Ovary (tissue), 9 donors: Measurements from ENCODE around the gene SLC9A1. TPM values are rescaled to one million over a fixed set of nuclear protein-coding genes. Genes with fewer than 3 reads are reported as not detected.

Experiments
- DNase-seq, 5 donors: peaks; one replicate each; pipeline ENCODE4 v3.0.0-alpha.2; 2019 to 2020
- H3K27ac ChIP-seq, 2 donors: fragments of 200-600 bp; one replicate each; pipeline versions ENCODE4 v1.5.1 to v1.8.0; 2019 to 2022
- H3K27me3 ChIP-seq: fragments of 200-600 bp; one replicate; pipeline ENCODE4 v1.8.0; 2022
- H3K36me3 ChIP-seq: fragments of 200-600 bp; sonication (generic); one replicate; pipeline ENCODE4 v1.5.1; 2019
- H3K4me1 ChIP-seq: one replicate; pipeline ENCODE4 v1.8.1; 2013; ENCODE audit warnings: mild to moderate bottlenecking, moderate library complexity; ENCODE audit not compliant: insufficient read depth
- H3K4me3 ChIP-seq: fragments of 200-600 bp; sonication (generic); one replicate; pipeline ENCODE4 v1.5.1; 2017
- H3K9me3 ChIP-seq, 2 donors: fragments of 200-600 bp in 1 of 2; sonication (generic) in 1 of 2; one replicate each; pipeline versions ENCODE4 v1.5.1 to v1.8.1; 2013 to 2019; ENCODE audit warnings: mild to moderate bottlenecking in 1 of 2, moderate library complexity in 1 of 2
- EP300 ChIP-seq: sonication (generic); formaldehyde crosslinking; IDR thresholded peaks from one replicate; pipeline ENCODE4 v1.6.1; 2017; ENCODE audit warnings: antibody characterized with exemption
- POLR2A ChIP-seq: fragments of 450-650 bp; IDR thresholded peaks from one replicate; pipeline ENCODE4 v1.6.1; 2017; ENCODE audit warnings: antibody characterized with exemption, mild to moderate bottlenecking, moderate library complexity
- WGBS, 3 donors: extraction: QIAGEN DNeasy Blood & Tissue Kit in 1 of 3; methylation state at CpG; one replicate each; pipeline versions ENCODE4 v1.1.5 to v1.1.7; 2013 to 2017; 5-methylcytosine and 5-hydroxymethylcytosine counted together
- intact Hi-C, 4 donors: fragments of 100-400 bp; cut with DNase I; formaldehyde crosslinking; loops; one replicate each; pipeline versions ENCODE4 v1.11.0 to v1.15.1; 2022 to 2023
- polyA plus RNA-seq, 2 donors: library from polyadenylated mRNA; stranded (reverse); fragments of 200-250 nt in 1 of 2; fragments of 350-450 nt in 1 of 2; fragmentation: Illumina TruSeq in 1 of 2; extraction: RNeasy Lipid Tissue Mini Kit (QIAGEN cat#74804) in 1 of 2; gene quantifications; one replicate each; pipeline ENCODE4 v1.2.3, GENCODE V29; 2013 to 2014
- total RNA-seq, 7 donors: library from RNA; depleted of rRNA in 2 of 7; stranded (reverse); fragments of >200 nt in 2 of 7; fragmentation: NEBNext Ultra II Directional in 3 of 7; extraction: Animal tissue kit (Norgen Biotek cat#: 25700) in 3 of 7; gene quantifications; one replicate each; pipeline versions ENCODE4 v1.1.0 to v1.2.4, GENCODE V29; 2016 to 2023
- TF ChIP-seq, protein P1 (sequence below), 3 donors: fragments of 450-650 bp in 2 of 3; fragments of 200-600 bp in 1 of 3; IDR thresholded peaks; one replicate each; pipeline versions ENCODE4 v1.5.1 to v1.8.0; 2016 to 2022; ENCODE audit warnings: antibody characterized with exemption in 3 of 3, mild to moderate bottlenecking in 1 of 3
- donor health status: DM: no; HTN: no; CAD: no; lungs with moderate emphysema.
- donor health status: DM: no; HTN: no; CAD: no.
- donor health status: Bipolar disorder and iron deficiency.
- donor health status: DM: yes; HTN: yes; CAD: no.
- donor health status: DM: no; HTN: no; CAD: no.
- donor health status: DM: yes; HTN: yes; CAD: no.

Gene SLC9A1
- total and polyA plus RNA-seq, 9 donors, result 8.6 to 33.7 (median 14.8) TPM

DNA sequence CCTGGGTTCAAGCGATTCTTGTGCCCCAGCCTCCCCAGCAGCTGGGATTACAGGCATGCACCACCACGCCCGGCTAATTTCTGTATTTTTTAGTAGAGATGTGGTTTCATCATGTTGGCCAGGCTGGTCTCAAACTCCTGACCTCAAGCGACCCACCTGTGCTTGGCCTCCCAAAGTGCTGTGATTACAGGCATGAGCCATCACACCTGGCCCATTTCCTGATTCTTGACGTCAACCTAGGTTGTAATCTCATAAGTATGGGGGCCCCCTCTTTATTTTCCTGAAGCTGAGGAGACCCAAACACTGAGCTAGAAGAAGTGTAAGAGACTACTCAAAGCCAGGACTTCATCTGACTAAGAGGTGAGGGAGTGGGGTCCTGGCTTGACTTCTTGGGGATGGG, 21.8 kb downstream of the SLC9A1 start:
- intact Hi-C loops, result no loop called here
- H3K4me3 ChIP-seq, result no peak overlapping the region
- WGBS, 3 donors, result 77 to 89% (median 81%) methylated on average over 5 of the region's 5 CpGs
- H3K27ac ChIP-seq, result no peak overlapping the region
- H3K27me3 ChIP-seq, result no peaks in the 10 kb centered on the region
- H3K36me3 ChIP-seq, result no peaks in the 10 kb centered on the region
- H3K9me3 ChIP-seq, result no peaks in the 10 kb centered on the region
- no peak for DNase-seq
- TF ChIP-seq POLR2A (no peak), EP300 (no peak)
- TF ChIP-seq, protein P1, sequence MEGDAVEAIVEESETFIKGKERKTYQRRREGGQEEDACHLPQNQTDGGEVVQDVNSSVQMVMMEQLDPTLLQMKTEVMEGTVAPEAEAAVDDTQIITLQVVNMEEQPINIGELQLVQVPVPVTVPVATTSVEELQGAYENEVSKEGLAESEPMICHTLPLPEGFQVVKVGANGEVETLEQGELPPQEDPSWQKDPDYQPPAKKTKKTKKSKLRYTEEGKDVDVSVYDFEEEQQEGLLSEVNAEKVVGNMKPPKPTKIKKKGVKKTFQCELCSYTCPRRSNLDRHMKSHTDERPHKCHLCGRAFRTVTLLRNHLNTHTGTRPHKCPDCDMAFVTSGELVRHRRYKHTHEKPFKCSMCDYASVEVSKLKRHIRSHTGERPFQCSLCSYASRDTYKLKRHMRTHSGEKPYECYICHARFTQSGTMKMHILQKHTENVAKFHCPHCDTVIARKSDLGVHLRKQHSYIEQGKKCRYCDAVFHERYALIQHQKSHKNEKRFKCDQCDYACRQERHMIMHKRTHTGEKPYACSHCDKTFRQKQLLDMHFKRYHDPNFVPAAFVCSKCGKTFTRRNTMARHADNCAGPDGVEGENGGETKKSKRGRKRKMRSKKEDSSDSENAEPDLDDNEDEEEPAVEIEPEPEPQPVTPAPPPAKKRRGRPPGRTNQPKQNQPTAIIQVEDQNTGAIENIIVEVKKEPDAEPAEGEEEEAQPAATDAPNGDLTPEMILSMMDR (IDR thresholded peaks at IDR 0.05), result no peak
- no peaks in the 10 kb centered on the region for H3K4me1 ChIP-seq

- Histone ChIP-seq H3K9me3 (no peaks in the 10 kb centered on the region), H3K27me3 (no peaks in the 10 kb centered on the region), H3K27ac (no peak overlapping the region), H3K4me3 (no peak overlapping the region), H3K4me1 (no peaks in the 10 kb centered on the region), H3K36me3 (no peaks in the 10 kb centered on the region)
- intact Hi-C loops, result no loop called here
- WGBS, 3 donors, result 82 to 94% (median 91%) methylated on average over 7 of the region's 7 CpGs
- TF ChIP-seq EP300 (no peak), POLR2A (no peak)
- TF ChIP-seq, protein P1 (IDR thresholded peaks at IDR 0.05), result no peak
- no peak for DNase-seq
These were observed 22.3 kb downstream of the SLC9A1 start for GRCh38 chr1:27132624-27133023.

GRCh38 chr1:27132147-27132546, 22.8 kb downstream of the SLC9A1 start:
- Histone ChIP-seq H3K4me1 (no peaks in the 10 kb centered on the region), H3K4me3 (no peak overlapping the region), H3K27me3 (no peaks in the 10 kb centered on the region), H3K36me3 (no peaks in the 10 kb centered on the region), H3K9me3 (no peaks in the 10 kb centered on the region), H3K27ac (no peak overlapping the region)
- no peak for TF ChIP-seq POLR2A
- no peak for TF ChIP-seq EP300
- TF ChIP-seq, protein P1 (IDR thresholded peaks at IDR 0.05), result no peak
- DNase-seq, result no peak
- intact Hi-C loops, result no loop called here
- 77 to 87% (median 77%) methylated on average over 4 of the region's 4 CpGs for WGBS, 3 donors

- H3K27me3 ChIP-seq, result no peaks in the 10 kb centered on the region
- no peak overlapping the region for H3K4me3 ChIP-seq
- no peak for TF ChIP-seq POLR2A
- TF ChIP-seq EP300, result no peak
- TF ChIP-seq, protein P1 (IDR thresholded peaks at IDR 0.05), result no peak
- H3K4me1 ChIP-seq, result no peaks in the 10 kb centered on the region
- intact Hi-C loops, result no loop called here
- no peaks in the 10 kb centered on the region for H3K9me3 ChIP-seq
- WGBS, 3 donors, result 81 to 86% (median 82%) methylated on average over 3 of the region's 3 CpGs
- H3K27ac ChIP-seq, result no peak overlapping the region
- no peak for DNase-seq
- no peaks in the 10 kb centered on the region for H3K36me3 ChIP-seq
These were observed 24.1 kb downstream of the SLC9A1 start for GRCh38 chr1:27130798-27131197.

- TF ChIP-seq POLR2A (no peak), EP300 (no peak)
- TF ChIP-seq, protein P1 (IDR thresholded peaks at IDR 0.05), result no peak
- no peak for DNase-seq
These were observed 25.7 kb downstream of the SLC9A1 start for GRCh38 chr1:27129225-27129624.

More at GRCh38 chr1:27129225-27129624, 25.7 kb downstream of the SLC9A1 start:
- Histone ChIP-seq H3K36me3 (no peaks in the 10 kb centered on the region), H3K27ac (no peak overlapping the region), H3K4me1 (no peaks in the 10 kb centered on the region), H3K4me3 (no peak overlapping the region), H3K9me3 (no peaks in the 10 kb centered on the region), H3K27me3 (no peaks in the 10 kb centered on the region)
- intact Hi-C loops, result no loop called here
- WGBS, 3 donors, result 70 to 77% (median 72%) methylated on average over 3 of the region's 3 CpGs
